HepG2 (cell line): ENCODE results near the gene RBM44. TPM values are rescaled to one million over a fixed set of nuclear protein-coding genes. Genes with fewer than 3 reads are reported as not detected.

Experiments used
- ATAC-seq: fragments of 200-7000 bp; cut with Tn5 transposase; 3 replicates; pipeline ENCODE4 v1.9.1; 2020; ENCODE audit warnings: mild to moderate bottlenecking, moderate library complexity
- BruUV-seq: library from RNA; stranded (reverse); fragments of 400-500 nt; replicated peaks from 2 replicates; lab custom pipeline; 2021; lab: Mats Ljungman, UMichigan
- CTCF ChIA-PET: fragments of 300-600 bp; formaldehyde crosslinking; extraction: SDS; loops from one replicate; lab custom pipeline; 2021; ENCODE audit warnings: low total read pairs, inconsistent platforms, low intra/inter-chr PET ratio; lab: Yijun Ruan, JAX
- POLR2A ChIA-PET: fragments of 350-600 bp; sonication (Branson Sonifier 250); formaldehyde crosslinking; loops from one replicate; lab custom pipeline; 2020; ENCODE audit warnings: antibody characterized with exemption, inconsistent platforms; lab: Yijun Ruan, JAX
- DNase-seq: peaks from one replicate; pipeline ENCODE4 v3.0.0-alpha.2; 2015; ENCODE audit warnings: low spot score
- FAIRE-seq: peaks from 3 replicates; lab custom pipeline; 2011; peaks lifted over from hg19 to GRCh38; lab: Jason Lieb, UNC
- H2AFZ ChIP-seq: one replicate; pipeline ENCODE4 v1.6.1; 2011; ENCODE audit warnings: low read length, inconsistent platforms
- H3K27ac ChIP-seq: fragments of 300-600 bp; 3 replicates; pipeline ENCODE4 v1.8.0; 2011; ENCODE audit warnings: mixed run types, mild to moderate bottlenecking, mixed read lengths, low read length, inconsistent platforms; ENCODE audit not compliant: insufficient read depth; ENCODE audit errors: extremely low read length
- H3K27me3 ChIP-seq, 2 experiments: fragments of 200-600 bp in 1 of 2; 2 replicates in 1 of 2; 3 replicates in 1 of 2; pipeline versions ENCODE4 v1.6.0 to v1.8.0; 2011; ENCODE audit warnings: low read length in 2 of 2, mild to moderate bottlenecking in 2 of 2, moderate library complexity in 2 of 2, inconsistent platforms in 1 of 2; ENCODE audit not compliant: insufficient read depth in 2 of 2, control insufficient read depth in 1 of 2
- H3K36me3 ChIP-seq, 2 experiments: fragments of 200-600 bp in 1 of 2; replicated peaks in 1 of 2; 2 replicates in 1 of 2; 3 replicates in 1 of 2; pipeline versions ENCODE4 v1.5.1 to v1.8.0; 2011; ENCODE audit warnings: low read length in 2 of 2, inconsistent platforms in 1 of 2; ENCODE audit not compliant: insufficient read depth in 2 of 2, control insufficient read depth in 1 of 2
- H3K4me1 ChIP-seq: 2 replicates; pipeline ENCODE4 v1.5.1; 2012; ENCODE audit warnings: low read length, inconsistent platforms; ENCODE audit not compliant: insufficient read depth
- H3K4me2 ChIP-seq: 2 replicates; pipeline ENCODE4 v1.6.0; 2011; ENCODE audit warnings: low read depth, low read length, inconsistent platforms
- H3K4me3 ChIP-seq, 3 experiments: fragments of 200-600 bp in 1 of 3; sonication (generic), shearing (Covaris generic) in 1 of 3; replicated peaks in 1 of 3; 2 replicates each; pipeline ENCODE4 v1.5.1; 2011 to 2016; ENCODE audit warnings: low read length in 3 of 3, inconsistent platforms in 2 of 3, low read depth in 2 of 3, mild to moderate bottlenecking in 2 of 3, control low read depth in 1 of 3, mixed read lengths in 1 of 3; ENCODE audit not compliant: insufficient read depth in 1 of 3
- H3K79me2 ChIP-seq: one replicate; pipeline ENCODE4 v1.6.1; 2011; ENCODE audit warnings: low read length, inconsistent platforms; ENCODE audit not compliant: insufficient read depth
- H3K9ac ChIP-seq: 2 replicates; pipeline ENCODE4 v1.6.0; 2011; ENCODE audit warnings: mild to moderate bottlenecking, low read depth, low read length, inconsistent platforms; ENCODE audit not compliant: insufficient read depth
- H3K9me3 ChIP-seq: 2 replicates; pipeline ENCODE4 v1.5.1; 2012; ENCODE audit warnings: mild to moderate bottlenecking, low read length
- H4K20me1 ChIP-seq: 2 replicates; pipeline ENCODE4 v1.6.0; 2011; ENCODE audit warnings: inconsistent platforms, mild to moderate bottlenecking, low read length, moderate library complexity; ENCODE audit not compliant: insufficient read depth
- CCDC6 ChIP-seq: sonication (generic); formaldehyde crosslinking; IDR thresholded peaks from 2 replicates; pipeline ENCODE4 v1.8.1; 2022; ENCODE audit warnings: mild to moderate bottlenecking, missing genetic modification reagents, moderate library complexity
- ETV6 ChIP-seq: sonication (generic); formaldehyde crosslinking; conservative IDR thresholded peaks from 2 replicates; pipeline ENCODE4 v1.4.0; 2020; ENCODE audit warnings: missing genetic modification reagents
- MED1 ChIP-seq: sonication (generic); formaldehyde crosslinking; IDR thresholded peaks from 2 replicates; pipeline ENCODE4 v1.4.0; 2020; ENCODE audit warnings: missing genetic modification reagents
- TARDBP ChIP-seq: sonication (generic); formaldehyde crosslinking; IDR thresholded peaks from 2 replicates; pipeline ENCODE4 v1.8.0; 2022; ENCODE audit warnings: mild to moderate bottlenecking, missing genetic modification reagents
- ZNF121 ChIP-seq: sonication (generic); formaldehyde crosslinking; IDR thresholded peaks from 2 replicates; pipeline ENCODE4 v1.5.0; 2020; ENCODE audit warnings: mild to moderate bottlenecking, missing genetic modification reagents
- ZNF546 ChIP-seq: sonication (generic); formaldehyde crosslinking; conservative IDR thresholded peaks from 2 replicates; pipeline ENCODE4 v1.8.1; 2023; ENCODE audit warnings: mild to moderate bottlenecking, missing genetic modification reagents
- WGBS: methylation state at CpG from one replicate; pipeline ENCODE4 v1.1.6; 2017; ENCODE audit warnings: low lambda C conversion rate; 5-methylcytosine and 5-hydroxymethylcytosine counted together
- in situ Hi-C: cut with HindIII; loops from 2 replicates; pipeline ENCODE4 v1.10.0; 2017; ENCODE audit warnings: low pct_unique_long_range_greater_than_20kb; ENCODE audit not compliant: extremely low pct_ligation_motif_present
- intact Hi-C: fragments of 100-400 bp; cut with micrococcal nuclease; formaldehyde crosslinking; loops from one replicate; pipeline ENCODE4 v1.10.0; 2022; ENCODE audit not compliant: unreplicated experiment
- polyA plus RNA-seq, 8 experiments: library from polyadenylated mRNA; depleted of rRNA in 3 of 8; stranded (reverse) in 7 of 8; unstranded in 1 of 8; fragments of >200 nt; fragmentation: Illumina TruSeq in 4 of 8; extraction: Trizol in 4 of 8; gene quantifications; 2 replicates each; pipeline versions ENCODE4 v1.2.1 to v1.2.3, GENCODE V29; 2011 to 2016; ENCODE audit warnings: low read depth in 4 of 8, missing spikeins in 1 of 8, mixed read lengths in 1 of 8; ENCODE audit not compliant: insufficient read depth in 1 of 8
- total RNA-seq, 5 experiments: library from RNA; depleted of rRNA; stranded (reverse); fragments of >200 nt; fragmentation: Illumina TruSeq; extraction: Trizol; gene quantifications; 2 replicates each; pipeline ENCODE4 v1.2.3, GENCODE V29; 2016; ENCODE audit warnings: low read depth in 1 of 5
- TF ChIP-seq, protein P1 (sequence below): sonication (generic); formaldehyde crosslinking; IDR thresholded peaks from 2 replicates; pipeline ENCODE4 v1.4.0; 2020; ENCODE audit warnings: mild to moderate bottlenecking, missing genetic modification reagents

The RBM44 gene
- total and polyA plus RNA-seq, 2 of the 13 experiments (the other 11 are each of a cell fraction or from before 2014, with no cell fraction given): 0.13 to 0.50 TPM

DNA sequence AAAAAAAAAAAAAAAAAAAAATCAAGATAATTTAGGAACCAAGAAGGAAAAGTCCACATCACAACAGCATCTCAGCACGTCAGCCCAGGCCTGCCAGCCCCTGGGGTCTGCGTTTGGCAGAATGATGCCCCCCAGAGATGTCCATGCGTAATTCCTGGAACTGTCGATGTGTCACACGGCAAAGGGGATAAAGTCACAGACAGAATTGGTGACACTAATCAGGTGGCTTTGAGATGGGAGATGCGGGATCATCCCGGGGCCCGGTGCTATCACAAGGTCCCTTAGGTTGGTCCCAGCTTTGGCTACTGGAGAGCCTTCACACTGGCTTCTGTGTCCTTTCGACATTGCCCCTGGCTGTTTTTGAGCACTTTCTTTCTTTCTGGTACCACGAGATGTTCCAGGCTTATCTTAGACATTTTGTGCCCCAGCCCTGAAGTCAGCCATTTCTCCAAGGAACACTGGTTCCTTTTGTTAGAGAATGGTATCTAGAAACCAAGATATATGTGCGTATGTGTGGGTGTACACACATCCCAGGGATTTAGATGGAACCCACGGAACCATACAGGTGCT is 81.5 kb downstream of the RBM44 start:
- in situ Hi-C loops (no loop called here), intact Hi-C loops (no loop called here)
- Histone ChIP-seq H3K9ac (no peak overlapping the region), H3K27me3 (peaks cover 6 to 56% of the 10 kb centered on the region in 2 experiments), H3K79me2 (no peaks in the 10 kb centered on the region)
- CTCF ChIA-PET: no interaction called here
- no TSS peak for BruUV-seq
- no peak for TF ChIP-seq ZNF121 (CRISPR knock-in tag)
- TF ChIP-seq, protein P1, sequence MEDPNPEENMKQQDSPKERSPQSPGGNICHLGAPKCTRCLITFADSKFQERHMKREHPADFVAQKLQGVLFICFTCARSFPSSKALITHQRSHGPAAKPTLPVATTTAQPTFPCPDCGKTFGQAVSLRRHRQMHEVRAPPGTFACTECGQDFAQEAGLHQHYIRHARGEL: no peak
- TF ChIP-seq, all 625 proteins: peak for 0
- DNase-seq (no peak), ATAC-seq (no peak), FAIRE-seq (no peak)
- Histone ChIP-seq H3K4me2 (no peak overlapping the region), H3K4me1 (peaks cover 9% of the 10 kb centered on the region), H3K36me3 (no peaks in the 10 kb centered on the region), H3K4me3 (no peak overlapping the region), H4K20me1 (no peaks in the 10 kb centered on the region; the same call in 1 of the 2 replicates), H3K27ac (no peak overlapping the region), H3K9me3 (no peaks in the 10 kb centered on the region), H2AFZ (no peak overlapping the region)
- WGBS: 64% methylated on average over 12 of the region's 12 CpGs
- POLR2A ChIA-PET: no interaction called here

DNA sequence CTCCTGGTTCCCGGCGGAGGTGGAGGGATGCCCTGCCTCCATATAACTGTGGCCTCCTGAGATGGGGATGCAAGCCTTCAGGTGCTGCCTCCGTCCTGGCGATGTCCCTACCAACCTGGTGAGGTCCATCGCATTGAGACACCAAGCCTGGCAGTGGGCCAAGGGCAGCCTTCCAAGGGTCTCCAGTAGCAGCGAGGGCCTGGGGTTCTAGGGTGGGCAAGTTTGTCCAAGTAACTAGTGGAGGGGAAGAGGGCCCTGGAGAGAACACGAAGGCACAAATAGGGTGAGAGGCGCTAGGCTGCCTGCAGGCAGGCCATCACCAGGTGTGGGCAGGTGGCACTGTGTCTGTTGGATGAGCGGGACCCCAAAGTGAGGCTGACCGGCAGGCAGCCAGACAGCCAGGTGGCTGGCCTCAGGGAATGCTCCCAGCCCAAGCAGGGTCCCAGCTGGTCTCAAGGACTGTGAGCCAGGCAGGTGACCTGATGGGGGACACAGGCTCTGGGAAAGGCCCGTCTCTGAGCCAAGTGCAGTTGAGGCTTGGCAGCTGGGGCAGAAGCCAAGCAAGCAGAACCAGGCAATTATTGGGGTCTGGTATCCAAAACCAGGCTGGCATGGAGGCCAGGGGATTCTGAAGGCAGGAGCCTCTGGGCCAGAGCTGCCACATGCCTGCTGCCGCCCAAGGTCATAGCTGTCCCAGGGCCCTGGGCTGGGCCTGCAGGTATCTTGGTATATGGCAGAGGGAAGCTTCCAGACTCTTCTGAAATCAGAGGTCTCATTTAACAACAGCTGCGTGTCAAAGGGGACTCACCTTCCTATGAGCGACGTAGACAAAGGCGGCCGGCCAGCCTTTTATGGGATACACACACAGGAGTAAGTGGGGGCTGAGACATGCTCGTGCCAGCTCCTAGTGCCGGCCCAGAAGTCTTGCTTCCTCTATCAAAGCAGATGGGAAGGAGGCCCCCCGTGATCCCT is 84.2 kb downstream of the RBM44 start:
- H3K4me2 ChIP-seq: no peak overlapping the region
- DNase-seq (no peak), ATAC-seq (no peak), FAIRE-seq (no peak)
- no peaks in the 10 kb centered on the region for H3K79me2 ChIP-seq
- TF ChIP-seq ZNF546: no peak
- TF ChIP-seq CCDC6 (CRISPR knock-in tag): no peak
- TF ChIP-seq TARDBP: no peak
- no peak for TF ChIP-seq ETV6
- no peak for TF ChIP-seq MED1 (CRISPR knock-in tag)
- H3K4me1 ChIP-seq: peaks cover 22% of the 10 kb centered on the region
- H2AFZ ChIP-seq: no peak overlapping the region
- H3K9me3 ChIP-seq: no peaks in the 10 kb centered on the region
- H3K4me3 ChIP-seq: no peak overlapping the region
- intact Hi-C loops: no loop called here
- POLR2A ChIA-PET: no interaction called here
- no TSS peak for BruUV-seq
- CTCF ChIA-PET: no interaction called here
- no peak overlapping the region for H3K27ac ChIP-seq
- no peak overlapping the region for H3K9ac ChIP-seq
- 64% methylated on average over 17 of the region's 20 CpGs for WGBS
- H3K36me3 ChIP-seq: no peaks in the 10 kb centered on the region
- H3K27me3 ChIP-seq: peaks cover 14 to 45% of the 10 kb centered on the region in 2 experiments
- in situ Hi-C loops: no loop called here
- no peaks in the 10 kb centered on the region for H4K20me1 ChIP-seq
